HG03575 (cell line): Measurements from ENCODE around the gene WDSUB1.

Experiments
- ATAC-seq: cut with Tn5 transposase; IDR thresholded peaks from one replicate; pipeline ENCODE4 v1.9.1; 2021; ENCODE audit not compliant: unreplicated experiment, insufficient number of reproducible peaks, low FRiP score; ENCODE audit errors: extremely low read depth

WDSUB1 gene

GRCh38 chr2:159227467-159227866 is 59.0 kb downstream of the WDSUB1 start:
- ATAC-seq, result no peak

- ATAC-seq, result no peak
Observed at GRCh38 chr2:159226608-159227385, 59.7 kb downstream of the WDSUB1 start.

GRCh38 chr2:159226059-159226461 is 60.4 kb downstream of the WDSUB1 start:
- ATAC-seq, result no peak

- no peak for ATAC-seq
Observed at GRCh38 chr2:159225025-159226016, 61.2 kb downstream of the WDSUB1 start.

GRCh38 chr2:159224061-159224813 is 62.3 kb downstream of the WDSUB1 start:
- ATAC-seq, result no peak

- ATAC-seq, result no peak
Observed at GRCh38 chr2:159219394-159219998, 67.0 kb downstream of the WDSUB1 start.

GRCh38 chr2:159218389-159218788 is 68.1 kb downstream of the WDSUB1 start:
- ATAC-seq, result no peak

- ATAC-seq, result no peak
Observed at GRCh38 chr2:159217676-159218075, 68.8 kb downstream of the WDSUB1 start.

GRCh38 chr2:159215116-159215515 is 71.4 kb downstream of the WDSUB1 start:
- ATAC-seq, result no peak

GRCh38 chr2:159214325-159214865 is 72.1 kb downstream of the WDSUB1 start:
- ATAC-seq, result no peak

GRCh38 chr2:159213296-159213695 is 73.2 kb downstream of the WDSUB1 start:
- no peak for ATAC-seq

GRCh38 chr2:159211447-159212396 is 74.8 kb downstream of the WDSUB1 start:
- no peak for ATAC-seq

GRCh38 chr2:159209341-159210306 is 76.9 kb downstream of the WDSUB1 start:
- no peak for ATAC-seq

GRCh38 chr2:159208438-159208837 is 78.1 kb downstream of the WDSUB1 start:
- ATAC-seq, result no peak

GRCh38 chr2:159206736-159207380 is 79.6 kb downstream of the WDSUB1 start:
- ATAC-seq, result no peak
